Measurements from ENCODE around the gene ZNF598. TPM values are rescaled to one million over a fixed set of nuclear protein-coding genes. Genes with fewer than 3 reads are reported as not detected.

ZNF598 gene
- total and polyA plus RNA-seq, 2 experiments from 2014 or later = 8.5 to 48.6 TPM

GRCh38 chr16:1990351-1991134 lies 19.1 kb downstream of the ZNF598 start:
- peak; percentile 15 for ATAC-seq
- Histone ChIP-seq H3K4me3 (peak overlapping the region; percentile 86), H3K27me3 (ENCODE audit: insufficient read depth) (peaks cover 33% of the 10 kb centered on the region), H3K4me1 (ENCODE audit: insufficient read depth) (peaks cover 7% of the 10 kb centered on the region; the same call in 1 of the 2 replicates), H3K79me2 (replicated peaks; ENCODE audit: insufficient read depth) (peaks cover 4% of the 10 kb centered on the region), H3K9me2 (ENCODE audit: insufficient read depth) (no peaks in the 10 kb centered on the region), H3K4me2 (peak overlapping the region; percentile 97), H3K27ac (ENCODE audit: low read depth) (no peak overlapping the region), H3K36me3 (ENCODE audit: insufficient read depth) (no peaks in the 10 kb centered on the region), H2AFZ (peak overlapping the region; percentile 89), H3F3A (replicated peaks; ENCODE audit: low read depth) (peaks cover 20% of the 10 kb centered on the region), H4K20me1 (replicated peaks; ENCODE audit: insufficient read depth) (no peaks in the 10 kb centered on the region; the same call in 1 of the 2 replicates)
- no peaks in the 10 kb centered on the region for H3K9me3 Mint-ChIP-seq
- H3K4me1 Mint-ChIP-seq = peaks cover 15% of the 10 kb centered on the region
- H3K36me3 Mint-ChIP-seq (ENCODE audit: low read depth) = peaks cover 16% of the 10 kb centered on the region
- TF ChIP-seq ZNF462 (CRISPR knock-in tag; IDR thresholded peaks at IDR 0.05) (no peak), EZH2phosphoT487 (IDR thresholded peaks at IDR 0.05; ENCODE audit: unreplicated experiment) (no peak), ETS1 (IDR thresholded peaks at IDR 0.05) (no peak), JUNB (IDR thresholded peaks at IDR 0.05; ENCODE audit: unreplicated experiment) (no peak), NANOG (IDR thresholded peaks at IDR 0.05; ENCODE audit: borderline replicate concordance) (no peak), ZNF331 (CRISPR knock-in tag; IDR thresholded peaks at IDR 0.05; ENCODE audit: low read depth) (no peak), POLR2AphosphoS5 (IDR thresholded peaks at IDR 0.05; ENCODE audit: low read depth) (0 out of 2 replicates have a peak, but pooled peaks have one; percentile 38), STAT1 (IDR thresholded peaks at IDR 0.05; ENCODE audit: unreplicated experiment) (no peak), EZH2 (IDR thresholded peaks at IDR 0.05; ENCODE audit: low read depth, unreplicated experiment) (peak; percentile 40), CREB1 (CRISPR knock-in tag; IDR thresholded peaks at IDR 0.05; ENCODE audit: low read depth) (peak; percentile 94), CTCF (conservative IDR thresholded peaks at IDR 0.05; ENCODE audit: low read depth in 2 of 2) (no peak), ZNF114 (CRISPR knock-in tag; IDR thresholded peaks at IDR 0.05) (no peak)
- TF ChIP-seq, protein P1, sequence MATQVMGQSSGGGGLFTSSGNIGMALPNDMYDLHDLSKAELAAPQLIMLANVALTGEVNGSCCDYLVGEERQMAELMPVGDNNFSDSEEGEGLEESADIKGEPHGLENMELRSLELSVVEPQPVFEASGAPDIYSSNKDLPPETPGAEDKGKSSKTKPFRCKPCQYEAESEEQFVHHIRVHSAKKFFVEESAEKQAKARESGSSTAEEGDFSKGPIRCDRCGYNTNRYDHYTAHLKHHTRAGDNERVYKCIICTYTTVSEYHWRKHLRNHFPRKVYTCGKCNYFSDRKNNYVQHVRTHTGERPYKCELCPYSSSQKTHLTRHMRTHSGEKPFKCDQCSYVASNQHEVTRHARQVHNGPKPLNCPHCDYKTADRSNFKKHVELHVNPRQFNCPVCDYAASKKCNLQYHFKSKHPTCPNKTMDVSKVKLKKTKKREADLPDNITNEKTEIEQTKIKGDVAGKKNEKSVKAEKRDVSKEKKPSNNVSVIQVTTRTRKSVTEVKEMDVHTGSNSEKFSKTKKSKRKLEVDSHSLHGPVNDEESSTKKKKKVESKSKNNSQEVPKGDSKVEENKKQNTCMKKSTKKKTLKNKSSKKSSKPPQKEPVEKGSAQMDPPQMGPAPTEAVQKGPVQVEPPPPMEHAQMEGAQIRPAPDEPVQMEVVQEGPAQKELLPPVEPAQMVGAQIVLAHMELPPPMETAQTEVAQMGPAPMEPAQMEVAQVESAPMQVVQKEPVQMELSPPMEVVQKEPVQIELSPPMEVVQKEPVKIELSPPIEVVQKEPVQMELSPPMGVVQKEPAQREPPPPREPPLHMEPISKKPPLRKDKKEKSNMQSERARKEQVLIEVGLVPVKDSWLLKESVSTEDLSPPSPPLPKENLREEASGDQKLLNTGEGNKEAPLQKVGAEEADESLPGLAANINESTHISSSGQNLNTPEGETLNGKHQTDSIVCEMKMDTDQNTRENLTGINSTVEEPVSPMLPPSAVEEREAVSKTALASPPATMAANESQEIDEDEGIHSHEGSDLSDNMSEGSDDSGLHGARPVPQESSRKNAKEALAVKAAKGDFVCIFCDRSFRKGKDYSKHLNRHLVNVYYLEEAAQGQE (IDR thresholded peaks at IDR 0.05; ENCODE audit: unreplicated experiment) = no peak
- no peak overlapping the region for H3K27ac Mint-ChIP-seq
- H3K4me3 Mint-ChIP-seq = peak overlapping the region; percentile 74
- DNase-seq (ENCODE audit: low spot score) = peak; percentile 89
- H3K27me3 Mint-ChIP-seq (ENCODE audit: insufficient read depth, low read depth, poor library complexity) = peaks cover 42% of the 10 kb centered on the region

Data from GM23338 (cell line).